Measurements from ENCODE around the gene NHSL1.
A peak's percentile ranks its signal among the peaks of the same experiment; 100 is the strongest.

Gene NHSL1

DNA sequence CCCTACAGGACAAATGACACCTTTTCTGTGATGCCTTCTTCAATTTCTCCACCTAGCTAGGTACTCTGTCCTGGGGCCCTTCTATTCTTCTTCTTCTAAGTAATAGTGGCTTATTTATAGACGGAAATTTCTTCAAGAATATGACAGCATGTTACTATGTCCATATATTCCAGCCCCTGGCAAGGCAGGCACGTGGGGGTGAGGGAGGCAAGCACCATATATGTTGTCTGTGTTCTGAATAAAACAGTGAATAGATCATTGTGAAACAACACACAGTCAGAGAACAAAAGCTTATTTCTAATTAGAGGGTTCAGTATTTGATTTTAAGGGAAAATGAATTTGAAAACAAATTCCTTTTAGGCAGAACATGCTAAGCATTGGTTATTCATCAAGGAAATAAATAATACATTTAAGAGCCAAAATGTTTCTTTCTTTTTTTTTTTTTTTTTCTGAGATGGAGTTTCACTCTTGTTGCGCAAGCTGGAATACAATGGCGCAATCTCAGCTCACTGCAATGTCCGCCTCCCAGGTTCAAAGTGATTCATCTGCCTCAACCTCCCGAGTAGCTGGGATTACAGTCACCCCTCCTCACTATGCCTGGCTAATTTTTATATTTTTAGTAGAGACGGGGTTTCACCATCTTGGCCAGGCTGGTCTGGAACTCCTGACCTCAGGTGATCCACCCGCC lies 89.1 kb downstream of the NHSL1 start:
- H4K8ac ChIP-seq (ENCODE audit: low read depth, low read length): no peak overlapping the region
- no peak overlapping the region for H2BK12ac ChIP-seq (ENCODE audit: low read length)
- H3K9me3 ChIP-seq (replicated peaks in 1 of 2; ENCODE audit: control insufficient read depth in 2 of 2, insufficient read depth in 1 of 2, low read depth in 1 of 2, low read length in 2 of 2): no peaks in the 10 kb centered on the region
- H3K14ac ChIP-seq (ENCODE audit: low read length): no peak overlapping the region
- no peak overlapping the region for H3K4ac ChIP-seq (ENCODE audit: low read length)
- H3K9ac ChIP-seq (ENCODE audit: low read depth, low read length, poor library complexity): no peak overlapping the region
- no peak overlapping the region for H3K27ac ChIP-seq (replicated peaks; ENCODE audit: low read length)
- no peak for DNase-seq (ENCODE audit: low spot score)
- no peaks in the 10 kb centered on the region for H3K27me3 ChIP-seq (ENCODE audit: control insufficient read depth in 3 of 3, insufficient read depth in 3 of 3, low read depth in 1 of 3, low read length in 3 of 3)
- no peak overlapping the region for H2AFZ ChIP-seq (ENCODE audit: low read length)
- no peak overlapping the region for H3K18ac ChIP-seq (ENCODE audit: low read length)
- no peak overlapping the region for H2BK120ac ChIP-seq (ENCODE audit: low read depth, low read length)
- H3K79me1 ChIP-seq (ENCODE audit: low read depth, low read length): no peaks in the 10 kb centered on the region
- H3K36me3 ChIP-seq (replicated peaks in 1 of 2; ENCODE audit: control insufficient read depth in 2 of 2, insufficient read depth in 2 of 2, low read length in 2 of 2): peaks cover 37 to 87% of the 10 kb centered on the region in 2 donors
- H2BK15ac ChIP-seq (ENCODE audit: low read length): no peak overlapping the region
- H4K91ac ChIP-seq (ENCODE audit: low read depth, low read length, poor library complexity): no peak overlapping the region
- H2BK5ac ChIP-seq (ENCODE audit: low read length): no peak overlapping the region
- peaks cover 2 to 3% of the 10 kb centered on the region in 2 donors for H3K4me1 ChIP-seq (ENCODE audit: control insufficient read depth in 2 of 2, insufficient read depth in 1 of 2, low read depth in 1 of 2, low read length in 2 of 2)
- H3K4me3 ChIP-seq (ENCODE audit: low read length in 2 of 2): no peak overlapping the region
- H2AK5ac ChIP-seq (ENCODE audit: low read depth, low read length): no peak overlapping the region
- no peak overlapping the region for H3K23ac ChIP-seq (ENCODE audit: low read depth, low read length, poor library complexity)
- no peak overlapping the region for H3K4me2 ChIP-seq (ENCODE audit: insufficient read depth, low read length, poor library complexity, severe bottlenecking)
- WGBS, 2 donors (ENCODE audit: extremely low coverage in 2 of 2, insufficient read length in 2 of 2, insufficient replicate concordance in 1 of 2): no CpG with 5 or more reads among the region's 8 CpGs

DNA sequence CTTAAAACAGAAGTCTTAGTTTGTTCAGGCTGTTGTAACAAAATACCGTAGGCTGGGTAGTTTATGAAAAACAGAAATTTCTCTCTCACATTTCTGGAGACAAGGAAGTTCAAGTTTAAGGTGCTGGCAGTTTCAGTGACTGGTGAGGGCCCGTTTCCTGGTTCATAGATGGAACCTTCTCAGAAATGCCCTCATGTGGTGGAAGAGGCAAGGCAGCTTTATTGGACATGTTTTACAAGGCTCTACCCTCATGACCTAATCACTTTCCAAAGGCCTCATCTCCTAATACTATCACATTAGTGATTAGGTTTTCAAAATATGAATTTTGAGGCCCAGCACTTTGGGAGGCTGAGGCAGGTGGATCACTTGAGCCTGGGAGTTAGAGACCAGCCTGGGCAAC lies 92.9 kb downstream of the NHSL1 start:
- no peaks in the 10 kb centered on the region for H3K9me3 ChIP-seq (replicated peaks in 1 of 2; ENCODE audit: control insufficient read depth in 2 of 2, insufficient read depth in 1 of 2, low read depth in 1 of 2, low read length in 2 of 2)
- no peak overlapping the region for H3K4me3 ChIP-seq (ENCODE audit: low read length in 2 of 2)
- H3K4me1 ChIP-seq (ENCODE audit: control insufficient read depth in 2 of 2, insufficient read depth in 1 of 2, low read depth in 1 of 2, low read length in 2 of 2): peaks cover 2 to 5% of the 10 kb centered on the region in 2 donors
- H3K27ac ChIP-seq (replicated peaks; ENCODE audit: low read length): no peak overlapping the region
- H2BK15ac ChIP-seq (ENCODE audit: low read length): no peak overlapping the region
- H2BK5ac ChIP-seq (ENCODE audit: low read length): no peak overlapping the region
- no peak overlapping the region for H3K23ac ChIP-seq (ENCODE audit: low read depth, low read length, poor library complexity)
- no peak overlapping the region for H3K4ac ChIP-seq (ENCODE audit: low read length)
- no peak overlapping the region for H3K9ac ChIP-seq (ENCODE audit: low read depth, low read length, poor library complexity)
- no peak overlapping the region for H4K91ac ChIP-seq (ENCODE audit: low read depth, low read length, poor library complexity)
- no peak overlapping the region for H2AK5ac ChIP-seq (ENCODE audit: low read depth, low read length)
- H4K8ac ChIP-seq (ENCODE audit: low read depth, low read length): no peak overlapping the region
- no peaks in the 10 kb centered on the region for H3K79me1 ChIP-seq (ENCODE audit: low read depth, low read length)
- no peak overlapping the region for H2AFZ ChIP-seq (ENCODE audit: low read length)
- peaks cover 0 to 6% (median 0%) of the 10 kb centered on the region in 3 experiments for H3K27me3 ChIP-seq (ENCODE audit: control insufficient read depth in 3 of 3, insufficient read depth in 3 of 3, low read depth in 1 of 3, low read length in 3 of 3)
- no CpG with 5 or more reads among the region's 2 CpGs for WGBS, 2 donors (ENCODE audit: extremely low coverage in 2 of 2, insufficient read length in 2 of 2, insufficient replicate concordance in 1 of 2)
- H3K18ac ChIP-seq (ENCODE audit: low read length): no peak overlapping the region
- DNase-seq (ENCODE audit: low spot score): no peak
- peaks cover 24 to 58% of the 10 kb centered on the region in 2 donors for H3K36me3 ChIP-seq (replicated peaks in 1 of 2; ENCODE audit: control insufficient read depth in 2 of 2, insufficient read depth in 2 of 2, low read length in 2 of 2)
- no peak overlapping the region for H2BK12ac ChIP-seq (ENCODE audit: low read length)
- no peak overlapping the region for H2BK120ac ChIP-seq (ENCODE audit: low read depth, low read length)
- H3K14ac ChIP-seq (ENCODE audit: low read length): no peak overlapping the region
- no peak overlapping the region for H3K4me2 ChIP-seq (ENCODE audit: insufficient read depth, low read length, poor library complexity, severe bottlenecking)

DNA sequence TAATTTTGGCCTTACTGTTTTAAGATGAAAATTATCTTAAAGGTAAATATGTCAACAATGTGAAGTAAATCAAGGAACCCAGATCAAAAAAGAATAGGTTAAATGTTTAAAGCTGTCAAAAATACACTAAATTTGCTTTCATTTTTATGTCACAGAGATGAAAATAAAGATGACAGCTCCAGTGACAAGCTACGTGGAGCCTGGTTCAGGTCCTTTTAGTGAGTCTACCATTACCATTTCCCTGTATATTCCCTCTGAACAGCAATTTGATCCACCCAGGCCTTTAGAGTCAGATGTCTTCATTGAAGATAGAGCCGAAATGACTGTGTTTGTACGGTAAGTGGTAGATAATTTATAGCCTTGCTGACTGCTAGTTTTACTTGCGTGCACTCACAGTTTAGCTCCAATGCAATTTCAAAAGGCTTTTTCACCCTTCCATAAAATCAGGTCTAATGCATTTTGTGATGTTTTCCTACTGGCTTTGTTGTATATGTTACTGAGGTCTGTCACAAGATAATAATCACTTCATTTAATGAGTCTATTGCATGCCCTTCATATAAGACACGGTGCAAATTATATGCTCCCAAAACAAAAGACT lies 93.4 kb downstream of the NHSL1 start:
- Histone ChIP-seq H3K9me3 (replicated peaks in 1 of 2; ENCODE audit: control insufficient read depth in 2 of 2, insufficient read depth in 1 of 2, low read depth in 1 of 2, low read length in 2 of 2) (no peaks in the 10 kb centered on the region), H3K4ac (ENCODE audit: low read length) (no peak overlapping the region), H3K27me3 (ENCODE audit: control insufficient read depth in 3 of 3, insufficient read depth in 3 of 3, low read depth in 1 of 3, low read length in 3 of 3) (peaks cover 0 to 6% (median 0%) of the 10 kb centered on the region in 3 experiments), H3K79me1 (ENCODE audit: low read depth, low read length) (no peaks in the 10 kb centered on the region), H3K36me3 (replicated peaks in 1 of 2; ENCODE audit: control insufficient read depth in 2 of 2, insufficient read depth in 2 of 2, low read length in 2 of 2) (peaks cover 21 to 53% of the 10 kb centered on the region in 2 donors), H2BK15ac (ENCODE audit: low read length) (no peak overlapping the region), H3K4me1 (ENCODE audit: control insufficient read depth in 2 of 2, insufficient read depth in 1 of 2, low read depth in 1 of 2, low read length in 2 of 2) (peaks cover 2 to 5% of the 10 kb centered on the region in 2 donors), H2BK12ac (ENCODE audit: low read length) (no peak overlapping the region), H2AK5ac (ENCODE audit: low read depth, low read length) (no peak overlapping the region), H3K4me2 (ENCODE audit: insufficient read depth, low read length, poor library complexity, severe bottlenecking) (no peak overlapping the region), H4K91ac (ENCODE audit: low read depth, low read length, poor library complexity) (no peak overlapping the region), H4K8ac (ENCODE audit: low read depth, low read length) (no peak overlapping the region), H3K23ac (ENCODE audit: low read depth, low read length, poor library complexity) (no peak overlapping the region), H3K9ac (ENCODE audit: low read depth, low read length, poor library complexity) (no peak overlapping the region), H3K27ac (replicated peaks; ENCODE audit: low read length) (no peak overlapping the region), H2AFZ (ENCODE audit: low read length) (no peak overlapping the region), H3K4me3 (ENCODE audit: low read length in 2 of 2) (no peak overlapping the region), H2BK120ac (ENCODE audit: low read depth, low read length) (no peak overlapping the region), H3K18ac (ENCODE audit: low read length) (no peak overlapping the region), H2BK5ac (ENCODE audit: low read length) (no peak overlapping the region), H3K14ac (ENCODE audit: low read length) (no peak overlapping the region)
- DNase-seq (ENCODE audit: low spot score): no peak
- WGBS, 2 donors (ENCODE audit: extremely low coverage in 2 of 2, insufficient read length in 2 of 2, insufficient replicate concordance in 1 of 2): no CpG with 5 or more reads among the region's 5 CpGs

DNA sequence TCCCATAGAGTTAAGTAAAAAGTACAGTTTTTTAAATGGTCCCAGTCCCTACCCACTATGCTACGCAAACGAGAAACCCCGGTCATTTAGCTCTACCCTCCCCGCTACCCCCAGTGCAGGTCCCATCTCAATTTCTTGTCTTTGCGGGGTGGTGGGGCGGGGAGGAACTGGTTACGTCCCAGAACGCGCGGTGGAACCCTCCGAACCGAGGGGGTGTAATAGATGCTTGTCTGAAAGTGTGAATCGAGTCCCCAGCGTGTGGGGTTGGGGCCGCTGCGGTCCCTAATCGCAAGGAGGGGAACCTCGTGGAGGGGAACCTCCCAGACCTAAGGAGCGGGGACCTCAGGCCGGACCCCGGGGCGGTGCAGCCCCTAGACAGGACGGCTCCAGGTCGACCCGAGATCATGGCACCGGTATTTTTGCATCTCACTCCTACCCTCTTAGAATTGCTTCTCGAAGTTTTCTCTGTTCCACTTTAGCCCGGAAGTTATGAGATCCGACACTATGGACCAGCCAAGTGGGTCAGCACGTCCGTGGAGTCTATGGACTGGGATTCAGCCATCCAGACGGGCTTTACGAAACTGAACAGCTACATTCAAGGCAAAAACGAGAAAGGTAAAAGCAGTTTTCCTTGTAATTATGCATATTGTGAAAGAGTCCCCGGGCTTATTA lies 94.5 kb downstream of the NHSL1 start:
- Histone ChIP-seq H2AK5ac (ENCODE audit: low read depth, low read length) (no peak overlapping the region), H3K23ac (ENCODE audit: low read depth, low read length, poor library complexity) (no peak overlapping the region), H4K91ac (ENCODE audit: low read depth, low read length, poor library complexity) (no peak overlapping the region), H2BK5ac (ENCODE audit: low read length) (peak overlapping the region; percentile 91), H3K79me1 (ENCODE audit: low read depth, low read length) (no peaks in the 10 kb centered on the region), H3K36me3 (replicated peaks in 1 of 2; ENCODE audit: control insufficient read depth in 2 of 2, insufficient read depth in 2 of 2, low read length in 2 of 2) (peaks cover 21 to 42% of the 10 kb centered on the region in 2 donors), H3K9ac (ENCODE audit: low read depth, low read length, poor library complexity) (peak overlapping the region; percentile 88), H2AFZ (ENCODE audit: low read length) (peak overlapping the region; percentile 99), H3K14ac (ENCODE audit: low read length) (no peak overlapping the region), H3K18ac (ENCODE audit: low read length) (peak overlapping the region; percentile 93), H2BK120ac (ENCODE audit: low read depth, low read length) (no peak overlapping the region), H3K9me3 (replicated peaks in 1 of 2; ENCODE audit: control insufficient read depth in 2 of 2, insufficient read depth in 1 of 2, low read depth in 1 of 2, low read length in 2 of 2) (no peaks in the 10 kb centered on the region), H3K4ac (ENCODE audit: low read length) (no peak overlapping the region), H3K4me2 (ENCODE audit: insufficient read depth, low read length, poor library complexity, severe bottlenecking) (peak overlapping the region; percentile 75), H3K4me3 (ENCODE audit: low read length in 2 of 2) (peak overlapping the region; percentile 73 to 93), H4K8ac (ENCODE audit: low read depth, low read length) (no peak overlapping the region), H2BK12ac (ENCODE audit: low read length) (no peak overlapping the region), H3K4me1 (ENCODE audit: control insufficient read depth in 2 of 2, insufficient read depth in 1 of 2, low read depth in 1 of 2, low read length in 2 of 2) (peaks cover 2 to 5% of the 10 kb centered on the region in 2 donors), H3K27me3 (ENCODE audit: control insufficient read depth in 3 of 3, insufficient read depth in 3 of 3, low read depth in 1 of 3, low read length in 3 of 3) (peaks cover 0 to 6% (median 0%) of the 10 kb centered on the region in 3 experiments), H3K27ac (replicated peaks; ENCODE audit: low read length) (no peak overlapping the region), H2BK15ac (ENCODE audit: low read length) (peak overlapping the region; percentile 77)
- WGBS, 2 donors (ENCODE audit: extremely low coverage in 2 of 2, insufficient read length in 2 of 2, insufficient replicate concordance in 1 of 2): no CpG with 5 or more reads among the region's 35 CpGs
- DNase-seq (ENCODE audit: low spot score): no peak
